Measurements from ENCODE around the gene FRMPD4. TPM values are rescaled to one million over a fixed set of nuclear protein-coding genes. Genes with fewer than 3 reads are reported as not detected.

The FRMPD4 gene
- polyA plus RNA-seq, 2 of the 4 experiments (the other 2 are of a cell fraction), result 0.08 to 0.28 TPM

GRCh38 chrX:12269484-12269883 lies 131.2 kb downstream of the FRMPD4 start:
- DNase-seq (ENCODE audit: low read depth in 1 of 2, low spot score in 1 of 2) (peak in 1 of 2 experiments; percentile 4), ATAC-seq (no peak), FAIRE-seq (no peak)
- ChIA-PET CTCF (no interaction called here), POLR2A (no interaction called here)
- Histone ChIP-seq H3K27ac (no peak overlapping the region), H3K9me3 (no peaks in the 10 kb centered on the region), H3K4me2 (no peak overlapping the region), H3K4me3 (no peak overlapping the region), H3K4me1 (no peaks in the 10 kb centered on the region)
- 74% methylated on average over 1 of the region's 2 CpGs for WGBS (ENCODE audit: missing lambda C conversion rate)
- no peak for TF ChIP-seq RFX5 (IDR thresholded peaks at IDR 0.05)
- peak in 1 of 2 experiments; percentile 31; a peak in 2 of 5 replicates for TF ChIP-seq RAD21 (conservative IDR thresholded peaks at IDR 0.05 in 1 of 2, IDR thresholded peaks at IDR 0.05 in 1 of 2)
- no peak for TF ChIP-seq NR3C1 (IDR thresholded peaks at IDR 0.05)

DNA sequence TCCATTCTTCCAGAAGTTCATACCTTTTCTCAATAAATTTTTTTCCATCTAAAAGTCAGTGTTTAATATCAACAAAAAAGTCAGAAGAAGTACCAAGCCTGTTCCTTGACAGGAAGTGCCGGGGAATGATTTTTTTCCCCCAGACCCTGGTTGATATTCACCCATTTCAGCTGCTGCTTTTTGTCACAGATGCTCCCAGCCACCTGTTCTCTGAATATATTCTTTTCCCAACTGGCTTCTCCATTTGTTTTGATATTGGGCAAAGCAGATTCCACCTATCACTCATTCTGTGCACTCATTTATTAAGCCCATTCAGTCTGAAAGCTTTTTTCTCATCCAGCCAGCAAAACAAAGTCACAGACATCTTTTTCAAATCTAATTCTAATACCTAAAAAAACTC lies 139.9 kb downstream of the FRMPD4 start:
- no peak for ATAC-seq
- ChIA-PET POLR2A (no interaction called here), CTCF (no interaction called here)
- TF ChIP-seq KDM1A (IDR thresholded peaks at IDR 0.05; ENCODE audit: low read depth) (no peak), RCOR1 (IDR thresholded peaks at IDR 0.05; ENCODE audit: low read depth, low read length) (no peak), MYC (IDR thresholded peaks at IDR 0.05; ENCODE audit: borderline replicate concordance, low read length) (no peak), RAD21 (conservative IDR thresholded peaks at IDR 0.05 in 1 of 2, IDR thresholded peaks at IDR 0.05 in 1 of 2) (no peak), ZC3H11A (IDR thresholded peaks at IDR 0.05) (no peak), ZSCAN20 (CRISPR knock-in tag; IDR thresholded peaks at IDR 0.05) (no peak), BHLHE40 (IDR thresholded peaks at IDR 0.05; ENCODE audit: low read depth, low read length) (no peak), MAX (IDR thresholded peaks at IDR 0.05) (no peak), EHMT2 (IDR thresholded peaks at IDR 0.05; ENCODE audit: low read depth) (no peak), CBX2 (IDR thresholded peaks at IDR 0.05; ENCODE audit: borderline replicate concordance, low read depth) (no peak), MAFK (IDR thresholded peaks at IDR 0.05; ENCODE audit: partially characterized antibody) (no peak), ZNF302 (CRISPR knock-in tag; IDR thresholded peaks at IDR 0.05) (no peak), MAZ (IDR thresholded peaks at IDR 0.05; ENCODE audit: borderline replicate concordance, low read depth, low read length) (no peak), FOXS1 (CRISPR knock-in tag; IDR thresholded peaks at IDR 0.05) (no peak), POLR2A (IDR thresholded peaks at IDR 0.05; ENCODE audit: low read length) (no peak), POLR2AphosphoS2 (conservative IDR thresholded peaks at IDR 0.05; ENCODE audit: low read length) (no peak), SREBF2 (IDR thresholded peaks at IDR 0.05) (no peak), ATOH8 (CRISPR knock-in tag; IDR thresholded peaks at IDR 0.05; ENCODE audit: low read depth) (no peak), NFE2L2 (conservative IDR thresholded peaks at IDR 0.05; ENCODE audit: low read length) (no peak), EP300 (IDR thresholded peaks at IDR 0.05) (no peak)
- Histone ChIP-seq H3K4me3 (no peak overlapping the region), H3K4me1 (no peaks in the 10 kb centered on the region), H3K9me3 (no peaks in the 10 kb centered on the region), H3K4me2 (no peak overlapping the region), H3K27ac (no peak overlapping the region)
- DNase-seq (ENCODE audit: low read depth in 1 of 2, low spot score in 1 of 2), result no peak
- no peak for FAIRE-seq
- 86% methylated on average over 1 of the region's 1 CpG for WGBS (ENCODE audit: missing lambda C conversion rate)

DNA sequence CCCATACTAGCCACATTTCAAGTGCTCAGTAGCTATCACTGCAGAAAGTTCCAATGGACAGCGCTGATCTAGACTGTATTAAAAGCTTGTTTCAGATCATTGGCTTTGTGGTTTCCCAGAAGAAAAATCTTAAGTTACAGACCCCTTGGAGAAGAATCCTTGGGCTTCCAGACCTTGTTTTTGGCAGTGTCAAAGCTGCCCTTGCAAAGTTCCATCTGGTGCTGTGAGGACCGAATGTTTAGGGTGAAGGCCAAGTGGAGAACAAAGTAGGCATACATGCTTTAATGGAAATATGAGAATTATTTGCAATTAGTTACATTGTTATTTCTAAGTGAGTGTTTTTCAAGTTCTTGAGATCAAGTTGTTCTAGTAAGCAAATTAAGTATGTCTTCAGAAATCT lies 144.7 kb downstream of the FRMPD4 start:
- no peak for ATAC-seq
- TF ChIP-seq TP53 (CRISPR knock-in tag; IDR thresholded peaks at IDR 0.05) (no peak), RFX5 (IDR thresholded peaks at IDR 0.05) (no peak)
- TF ChIP-seq, protein P1, sequence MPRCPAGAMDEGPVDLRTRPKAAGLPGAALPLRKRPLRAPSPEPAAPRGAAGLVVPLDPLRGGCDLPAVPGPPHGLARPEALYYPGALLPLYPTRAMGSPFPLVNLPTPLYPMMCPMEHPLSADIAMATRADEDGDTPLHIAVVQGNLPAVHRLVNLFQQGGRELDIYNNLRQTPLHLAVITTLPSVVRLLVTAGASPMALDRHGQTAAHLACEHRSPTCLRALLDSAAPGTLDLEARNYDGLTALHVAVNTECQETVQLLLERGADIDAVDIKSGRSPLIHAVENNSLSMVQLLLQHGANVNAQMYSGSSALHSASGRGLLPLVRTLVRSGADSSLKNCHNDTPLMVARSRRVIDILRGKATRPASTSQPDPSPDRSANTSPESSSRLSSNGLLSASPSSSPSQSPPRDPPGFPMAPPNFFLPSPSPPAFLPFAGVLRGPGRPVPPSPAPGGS (IDR thresholded peaks at IDR 0.05), result no peak
- FAIRE-seq, result no peak
- Histone ChIP-seq H3K27ac (no peak overlapping the region), H3K4me1 (no peaks in the 10 kb centered on the region), H3K9me3 (no peaks in the 10 kb centered on the region), H3K4me3 (no peak overlapping the region), H3K4me2 (no peak overlapping the region)
- ChIA-PET POLR2A (no interaction called here), CTCF (interaction anchor here (1.4 kb wide), 1 partner anchor 60 kb away, joined by 3 read pairs; no protein-coding TSS in a partner anchor)
- no peak for DNase-seq (ENCODE audit: low read depth in 1 of 2, low spot score in 1 of 2)
- WGBS (ENCODE audit: missing lambda C conversion rate), result 72% methylated on average over 2 of the region's 2 CpGs

Measured in A549 (cell line).